BJ (cell line): ENCODE measurements around the gene PRX. TPM values are rescaled to one million over a fixed set of nuclear protein-coding genes. Genes with fewer than 3 reads are reported as not detected.

Experiments used
- CTCF ChIA-PET: fragments of 350-600 bp; formaldehyde crosslinking; extraction: SDS; loops from one replicate; lab custom pipeline; 2021; ENCODE audit warnings: antibody characterized with exemption, inconsistent platforms; lab: Yijun Ruan, JAX
- POLR2A ChIA-PET: fragments of 300-600 bp; sonication (Branson Sonifier 250); formaldehyde crosslinking; extraction: SDS; loops from one replicate; lab custom pipeline; 2021; ENCODE audit warnings: antibody characterized with exemption; lab: Charles Lee
- DNase-seq: peaks from one replicate; pipeline ENCODE4 v3.0.0-alpha.2; 2011; ENCODE audit warnings: low read depth
- H3K27me3 ChIP-seq: 2 replicates; pipeline ENCODE4 v1.6.0; 2011; ENCODE audit warnings: low read length; ENCODE audit not compliant: control insufficient read depth, insufficient read depth
- H3K36me3 ChIP-seq: 2 replicates; pipeline ENCODE4 v1.5.1; 2011; ENCODE audit warnings: low read length; ENCODE audit not compliant: control insufficient read depth, insufficient read depth
- H3K4me3 ChIP-seq: 2 replicates; pipeline ENCODE4 v1.5.1; 2011; ENCODE audit warnings: low read depth, mild to moderate bottlenecking, control low read depth, low read length
- polyA plus RNA-seq: library from polyadenylated mRNA; depleted of rRNA; stranded (reverse); fragments of >200 nt; gene quantifications from 2 replicates; pipeline ENCODE4 v1.2.3, GENCODE V29; 2011
- TF ChIP-seq, protein P1 (sequence below): IDR thresholded peaks from 2 replicates; pipeline ENCODE4 v1.5.1; 2011; ENCODE audit warnings: low read depth, mild to moderate bottlenecking, control low read depth, inconsistent platforms, low read length, moderate library complexity; ENCODE audit not compliant: insufficient read depth

Gene PRX
- polyA plus RNA-seq, 1 experiment = 2.4 TPM

DNA sequence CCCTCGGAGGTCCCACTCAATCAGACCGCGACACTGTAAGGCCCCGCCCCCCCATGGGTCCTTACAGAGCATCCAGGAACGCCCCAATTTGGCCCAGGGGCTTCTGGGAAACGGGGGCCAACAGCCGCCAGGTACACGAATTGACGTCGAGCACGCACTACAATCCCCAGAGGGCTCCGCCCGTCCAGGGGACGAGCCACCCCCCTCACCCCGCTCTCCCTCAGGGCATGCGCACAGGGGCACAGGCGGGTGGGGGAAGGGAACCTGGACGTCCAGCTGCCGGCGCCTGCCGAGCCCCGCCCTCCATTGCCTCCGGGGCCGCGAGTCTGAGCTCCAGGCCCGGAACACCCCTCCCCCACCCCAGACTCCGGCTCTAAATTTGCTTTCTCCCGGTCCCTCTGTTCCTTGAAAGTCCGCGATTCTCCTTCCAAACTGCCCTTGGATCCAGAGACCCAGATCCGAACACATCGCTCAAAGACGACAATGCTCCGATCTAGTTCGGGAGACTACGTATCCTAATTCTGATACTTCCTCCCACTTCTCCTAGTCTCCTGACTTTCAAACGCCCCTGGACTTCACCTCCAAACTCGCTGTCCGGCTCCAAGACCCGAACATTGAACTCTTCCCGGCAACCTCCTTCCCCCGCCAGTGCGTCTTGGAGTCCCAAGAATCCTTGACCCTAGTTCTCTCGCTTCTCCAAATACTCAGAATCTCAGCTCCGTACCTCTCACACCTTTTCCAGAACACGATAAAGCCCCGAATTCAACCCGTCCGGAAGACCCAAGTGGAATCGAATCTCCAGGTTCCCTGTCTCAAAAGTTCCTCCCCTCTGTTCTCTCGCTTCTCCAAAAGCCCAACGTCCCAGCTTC lies 30.2 kb upstream of the PRX start:
- peaks cover 13% of the 10 kb centered on the region for H3K36me3 ChIP-seq
- ChIA-PET CTCF (interaction anchor here (0.7 to 2.4 kb wide), 7 partner anchors 19 to 191 kb away, joined by 3 to 11 read pairs (median 5); no protein-coding TSS in a partner anchor), POLR2A (interaction anchor here (0.5 to 1.3 kb wide), 5 partner anchors 10 to 157 kb away, joined by 3 to 16 read pairs (median 7); partner anchors contain the start of genes BLVRB and SERTAD1)
- H3K27me3 ChIP-seq = no peaks in the 10 kb centered on the region
- H3K4me3 ChIP-seq = peak overlapping the region; percentile 97
- TF ChIP-seq, protein P1, sequence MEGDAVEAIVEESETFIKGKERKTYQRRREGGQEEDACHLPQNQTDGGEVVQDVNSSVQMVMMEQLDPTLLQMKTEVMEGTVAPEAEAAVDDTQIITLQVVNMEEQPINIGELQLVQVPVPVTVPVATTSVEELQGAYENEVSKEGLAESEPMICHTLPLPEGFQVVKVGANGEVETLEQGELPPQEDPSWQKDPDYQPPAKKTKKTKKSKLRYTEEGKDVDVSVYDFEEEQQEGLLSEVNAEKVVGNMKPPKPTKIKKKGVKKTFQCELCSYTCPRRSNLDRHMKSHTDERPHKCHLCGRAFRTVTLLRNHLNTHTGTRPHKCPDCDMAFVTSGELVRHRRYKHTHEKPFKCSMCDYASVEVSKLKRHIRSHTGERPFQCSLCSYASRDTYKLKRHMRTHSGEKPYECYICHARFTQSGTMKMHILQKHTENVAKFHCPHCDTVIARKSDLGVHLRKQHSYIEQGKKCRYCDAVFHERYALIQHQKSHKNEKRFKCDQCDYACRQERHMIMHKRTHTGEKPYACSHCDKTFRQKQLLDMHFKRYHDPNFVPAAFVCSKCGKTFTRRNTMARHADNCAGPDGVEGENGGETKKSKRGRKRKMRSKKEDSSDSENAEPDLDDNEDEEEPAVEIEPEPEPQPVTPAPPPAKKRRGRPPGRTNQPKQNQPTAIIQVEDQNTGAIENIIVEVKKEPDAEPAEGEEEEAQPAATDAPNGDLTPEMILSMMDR = no peak
- peak; percentile 99 for DNase-seq

DNA sequence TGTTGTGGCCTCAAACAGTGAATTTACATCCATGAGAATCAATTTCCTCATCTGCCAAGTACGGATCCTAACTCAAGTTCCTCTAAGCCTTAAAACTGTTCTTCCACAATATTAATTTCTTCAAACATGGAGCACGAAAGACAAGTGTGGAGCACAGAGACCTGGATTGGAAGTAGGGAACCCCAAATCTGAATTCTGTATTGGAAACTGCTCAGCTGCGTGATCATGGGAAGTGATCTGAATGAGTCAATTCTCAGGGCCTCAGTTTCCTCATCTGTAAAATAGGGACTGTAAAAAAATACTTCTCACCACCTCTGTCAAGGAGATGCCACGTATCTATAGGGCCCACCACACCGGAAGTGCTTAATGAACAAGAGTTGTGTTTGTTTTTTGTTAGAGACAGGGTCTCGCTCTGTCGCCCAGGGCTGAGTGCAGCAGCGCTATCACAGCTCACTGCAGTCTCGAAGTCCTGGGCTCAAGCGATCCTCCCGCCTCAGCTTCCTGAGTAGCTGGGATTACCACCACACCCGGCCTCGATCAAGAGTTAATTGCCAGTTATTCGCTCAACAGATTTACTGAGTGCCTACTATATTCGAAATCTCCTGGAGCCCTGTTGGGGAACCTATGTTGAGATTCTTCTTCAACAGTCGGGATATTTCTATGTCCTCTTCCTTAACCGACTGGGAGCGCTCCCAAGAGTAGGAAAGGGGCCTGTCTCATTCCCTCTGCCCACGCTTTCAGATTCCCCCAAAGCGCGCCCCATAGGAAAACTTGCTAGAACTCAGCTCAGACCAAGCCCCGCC lies 29.4 kb upstream of the PRX start:
- peak overlapping the region; percentile 46 for H3K4me3 ChIP-seq
- TF ChIP-seq, protein P1 = no peak
- CTCF ChIA-PET = interaction anchor here (0.7 to 2.4 kb wide), 6 partner anchors 18 to 192 kb away, joined by 3 to 11 read pairs (median 4); no protein-coding TSS in a partner anchor
- DNase-seq = no peak
- POLR2A ChIA-PET = interaction anchor here (0.5 to 1.3 kb wide), 5 partner anchors 9 to 156 kb away, joined by 3 to 16 read pairs (median 7); partner anchors contain the start of genes BLVRB and SERTAD1
- H3K36me3 ChIP-seq = peaks cover 13% of the 10 kb centered on the region
- H3K27me3 ChIP-seq = no peaks in the 10 kb centered on the region

- peaks cover 13% of the 10 kb centered on the region for H3K36me3 ChIP-seq
- DNase-seq = no peak
- CTCF ChIA-PET = interaction anchor here (0.6 to 2.4 kb wide), 5 partner anchors 17 to 194 kb away, joined by 3 to 11 read pairs (median 3); no protein-coding TSS in a partner anchor
- no peak overlapping the region; the same call in 1 of the 2 replicates for H3K4me3 ChIP-seq
- POLR2A ChIA-PET = interaction anchor here (0.6 kb wide), 1 partner anchor 14 kb away, joined by 4 read pairs; no protein-coding TSS in a partner anchor
- H3K27me3 ChIP-seq = no peaks in the 10 kb centered on the region
- TF ChIP-seq, protein P1 = no peak
Measured at GRCh38 chr19:40441719-40442253, 28.6 kb upstream of the PRX start.

DNA sequence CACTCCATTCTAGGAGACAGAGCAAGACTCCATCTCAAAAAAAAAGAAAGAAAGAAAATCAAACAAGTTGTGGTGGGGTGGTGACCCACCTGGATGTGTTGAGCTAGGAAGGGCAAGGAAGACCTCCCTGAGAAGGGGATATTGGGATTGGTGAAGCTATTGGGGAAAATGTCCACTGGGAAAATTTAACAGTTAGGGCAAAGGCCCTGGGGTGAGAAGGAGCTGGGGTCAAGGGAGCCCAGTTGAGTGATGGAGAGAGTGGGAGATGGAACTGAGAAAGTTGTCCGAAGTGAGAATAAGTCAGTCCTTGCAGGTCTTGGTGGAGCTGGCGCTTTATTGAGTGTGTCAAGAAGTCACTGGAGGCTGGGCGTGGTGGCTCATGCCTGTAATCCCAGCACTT lies 25.1 kb upstream of the PRX start:
- POLR2A ChIA-PET = no interaction called here

More for the DNA sequence above, 25.1 kb upstream of the PRX start:
- Histone ChIP-seq H3K27me3 (no peaks in the 10 kb centered on the region), H3K36me3 (peaks cover 13% of the 10 kb centered on the region), H3K4me3 (no peak overlapping the region)
- no peak for DNase-seq
- TF ChIP-seq, protein P1 = no peak
- CTCF ChIA-PET = interaction anchor here (1.3 kb wide), 1 partner anchor 18 kb away, joined by 6 read pairs; no protein-coding TSS in a partner anchor
